ENCODE measurements around the gene TM4SF18.

TM4SF18 gene

DNA sequence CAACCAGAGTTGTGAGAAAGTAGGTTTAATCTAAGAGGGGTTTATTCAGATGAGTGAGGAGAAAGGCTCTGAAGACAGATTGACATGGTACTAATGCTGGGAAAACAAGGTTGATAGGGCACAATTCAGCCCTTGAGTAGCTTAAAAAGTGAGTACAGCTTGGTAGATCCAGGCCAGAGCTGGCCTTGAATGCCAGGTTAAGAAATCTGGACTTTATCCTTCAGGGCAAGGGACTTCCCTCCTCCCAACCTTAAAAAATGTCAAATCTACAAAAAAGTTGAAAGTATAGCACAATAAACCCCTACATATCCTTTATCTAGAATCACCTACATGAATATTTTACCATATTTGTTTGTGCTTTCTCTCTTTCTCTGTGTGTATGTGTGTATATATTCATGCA is 7.9 kb downstream of the TM4SF18 start:
- DNase-seq = no peak

DNA sequence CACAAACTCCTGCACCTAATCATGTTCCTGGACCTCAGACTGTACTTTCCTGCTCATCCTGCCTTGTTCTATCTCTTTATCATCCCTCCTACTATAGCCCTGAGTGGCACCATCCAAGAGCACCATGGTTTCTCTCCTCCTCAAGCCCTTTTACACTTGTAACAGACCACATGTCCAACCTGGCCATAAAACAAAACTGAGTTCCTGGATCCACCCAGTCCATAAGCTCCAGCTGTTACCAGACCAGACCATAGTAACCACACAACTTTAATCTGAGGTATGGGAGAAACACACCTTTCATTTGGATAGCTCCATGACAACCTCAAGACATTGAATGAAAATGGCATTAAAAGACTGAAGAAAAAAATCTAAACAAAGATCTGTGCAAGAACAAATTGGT is 9.1 kb downstream of the TM4SF18 start:
- no peak for DNase-seq

DNA sequence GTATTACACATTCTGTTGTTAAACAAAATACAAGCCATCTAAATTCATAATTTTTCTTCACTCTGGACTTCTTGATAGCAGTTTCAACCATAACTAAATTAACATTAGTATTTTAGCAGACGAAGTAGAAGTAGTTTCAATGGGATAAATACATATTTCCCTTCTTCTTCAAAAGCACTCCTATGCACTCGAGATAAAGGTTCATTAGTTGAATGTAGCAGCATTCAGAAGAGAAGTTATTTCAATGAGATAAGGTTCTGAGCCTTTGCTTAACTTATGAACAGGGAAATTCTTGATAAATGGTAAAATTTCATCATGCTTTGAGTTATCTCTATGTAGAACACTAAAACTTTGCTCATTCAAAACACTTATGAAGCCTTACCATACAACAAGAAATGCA is 11.8 kb downstream of the TM4SF18 start:
- DNase-seq = no peak

DNA sequence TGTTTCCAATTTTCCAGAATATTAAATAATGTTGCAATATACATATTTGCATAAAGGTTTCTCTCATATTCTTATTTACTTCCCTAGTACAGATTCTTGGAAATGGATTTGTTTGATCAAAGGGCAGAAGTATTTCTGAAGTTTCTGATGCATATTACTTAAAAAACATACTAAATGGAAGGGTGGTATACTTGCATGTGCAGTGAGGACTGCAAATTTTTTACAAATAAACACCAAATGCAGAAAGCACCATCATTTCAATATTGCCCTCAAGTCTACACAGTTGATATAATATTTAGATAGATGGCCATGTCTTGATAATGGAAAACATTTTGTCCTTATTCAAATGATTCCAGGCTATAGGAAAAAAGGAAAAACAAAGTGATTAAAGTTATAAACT is 12.3 kb downstream of the TM4SF18 start:
- no peak for DNase-seq

DNA sequence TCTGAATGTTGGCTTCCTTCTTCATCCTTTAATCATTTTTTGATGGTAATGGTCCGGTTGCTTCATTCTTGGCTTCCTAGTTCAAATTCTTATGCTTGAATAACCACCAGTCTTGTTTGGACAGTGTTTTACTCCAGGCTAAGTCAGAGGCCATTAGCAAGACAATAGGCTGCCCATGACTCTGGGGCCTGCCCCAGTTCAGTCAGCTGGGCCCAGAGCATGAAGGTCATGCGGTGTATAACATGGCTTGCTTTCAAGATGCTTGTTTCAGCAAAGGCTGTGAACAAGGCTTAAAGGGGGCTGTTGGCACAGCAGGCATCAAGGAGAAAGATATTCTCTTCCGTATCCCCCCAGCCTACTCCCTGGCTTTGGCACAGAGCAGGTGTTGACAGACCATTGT is 13.7 kb downstream of the TM4SF18 start:
- no peak for DNase-seq

DNA sequence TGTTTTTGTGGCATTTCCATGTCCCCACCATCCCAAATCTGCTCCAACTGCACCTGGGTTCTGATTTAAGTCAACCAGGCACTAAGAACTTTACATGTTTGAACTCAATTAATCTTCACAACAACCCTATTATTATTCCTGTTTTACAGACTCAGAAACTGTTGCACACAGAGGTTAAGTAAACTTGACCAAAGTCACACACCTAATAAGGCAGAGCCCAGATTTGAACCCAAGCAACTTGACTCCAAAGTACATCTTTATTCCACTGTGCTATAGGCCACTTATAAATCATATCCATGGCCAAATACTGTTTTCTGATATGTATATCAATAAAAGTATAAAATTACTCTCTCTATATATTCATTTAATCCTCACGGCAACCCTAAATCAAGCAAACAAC is 16.4 kb downstream of the TM4SF18 start:
- DNase-seq = no peak

DNA sequence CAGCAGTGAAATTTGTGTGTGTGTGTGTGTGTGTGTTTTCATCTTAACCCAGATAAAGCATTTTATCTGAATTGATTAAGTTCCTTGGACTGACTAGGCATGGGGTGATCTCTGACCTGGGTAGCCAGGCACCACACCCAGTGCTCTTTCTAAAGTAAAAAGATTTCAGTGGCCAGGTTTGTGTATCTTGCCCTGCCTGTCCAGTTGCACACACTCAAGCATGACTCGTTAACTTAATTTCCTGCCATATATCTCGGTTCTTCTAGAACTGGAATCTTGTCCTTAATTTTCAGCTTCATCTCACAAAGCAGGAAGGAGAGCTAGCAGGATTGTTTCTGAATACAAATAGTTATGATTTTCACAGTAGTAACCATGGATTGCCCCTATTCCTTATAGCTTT is 17.0 kb downstream of the TM4SF18 start:
- DNase-seq = no peak

DNA sequence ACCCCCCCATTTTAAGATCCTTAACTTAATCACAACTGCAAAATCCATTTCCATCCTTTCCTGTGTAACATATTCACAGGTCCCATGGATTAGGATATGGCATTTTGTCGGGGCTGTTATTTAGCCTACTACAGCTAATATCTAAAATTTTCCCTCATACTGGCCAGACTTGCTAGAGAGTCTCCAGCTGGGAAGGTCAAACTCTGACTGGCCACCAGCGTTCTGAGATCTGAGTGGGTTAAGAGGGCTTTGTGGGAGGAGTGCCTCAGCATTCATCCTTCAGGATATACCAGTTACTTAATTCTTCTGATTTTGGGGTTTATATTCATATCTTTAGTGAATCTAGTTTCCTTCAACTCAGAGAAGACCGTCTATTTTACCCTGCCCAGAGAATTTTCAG is 17.7 kb downstream of the TM4SF18 start:
- DNase-seq = no peak

DNA sequence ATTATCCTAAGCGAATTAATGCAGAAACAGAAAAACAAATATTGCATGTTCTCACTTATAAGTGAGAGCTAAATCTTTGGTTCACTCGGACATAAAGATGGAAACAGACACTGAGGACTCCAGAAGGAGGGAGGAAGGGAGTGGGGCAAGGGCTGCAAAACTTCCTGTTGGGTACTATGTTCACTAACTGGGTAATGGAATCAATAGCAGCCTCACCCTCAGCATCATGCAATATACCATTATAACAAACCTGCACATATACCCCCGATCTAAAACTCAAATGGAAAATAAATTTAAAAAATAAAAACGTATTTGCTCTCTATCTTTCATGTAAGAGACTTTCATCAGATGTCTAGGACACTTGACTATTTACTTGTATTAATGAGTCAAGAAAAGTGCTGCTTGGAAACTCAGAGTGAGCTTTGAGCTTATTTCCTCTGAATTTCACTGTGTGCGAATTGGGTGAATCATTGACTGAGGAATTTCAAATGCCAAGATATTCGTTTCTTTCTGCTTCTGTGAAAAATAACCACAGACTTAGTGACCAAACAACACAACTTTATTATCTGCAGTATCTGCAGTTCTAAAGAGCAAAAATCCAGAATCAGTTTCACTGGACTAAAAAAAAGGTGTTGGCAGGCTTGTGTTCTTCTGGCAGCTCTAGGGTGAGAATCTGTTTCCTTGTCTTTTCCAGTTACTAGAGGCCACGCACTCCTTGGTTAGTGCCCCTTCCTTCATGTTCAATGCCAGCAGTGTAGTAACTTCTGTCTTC is 18.4 kb downstream of the TM4SF18 start:
- DNase-seq = no peak

DNA sequence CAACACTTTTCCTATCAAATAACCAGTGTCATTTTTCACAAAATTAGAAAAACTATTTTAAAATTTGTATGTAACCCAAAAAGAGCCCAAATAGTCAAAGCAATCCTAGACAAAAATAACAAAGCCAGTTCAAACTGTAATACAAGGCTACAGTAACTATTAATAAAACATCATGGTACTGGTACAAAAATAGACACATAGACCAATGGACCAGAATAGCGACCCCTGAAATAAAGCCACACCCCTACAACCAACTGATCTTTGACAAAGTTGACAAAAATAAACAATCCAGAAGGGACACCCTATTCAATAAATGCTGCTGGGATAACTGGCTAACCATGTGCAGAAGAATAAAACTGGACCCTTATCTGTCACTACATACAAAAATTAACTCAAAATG is 19.9 kb downstream of the TM4SF18 start:
- DNase-seq = no peak

DNA sequence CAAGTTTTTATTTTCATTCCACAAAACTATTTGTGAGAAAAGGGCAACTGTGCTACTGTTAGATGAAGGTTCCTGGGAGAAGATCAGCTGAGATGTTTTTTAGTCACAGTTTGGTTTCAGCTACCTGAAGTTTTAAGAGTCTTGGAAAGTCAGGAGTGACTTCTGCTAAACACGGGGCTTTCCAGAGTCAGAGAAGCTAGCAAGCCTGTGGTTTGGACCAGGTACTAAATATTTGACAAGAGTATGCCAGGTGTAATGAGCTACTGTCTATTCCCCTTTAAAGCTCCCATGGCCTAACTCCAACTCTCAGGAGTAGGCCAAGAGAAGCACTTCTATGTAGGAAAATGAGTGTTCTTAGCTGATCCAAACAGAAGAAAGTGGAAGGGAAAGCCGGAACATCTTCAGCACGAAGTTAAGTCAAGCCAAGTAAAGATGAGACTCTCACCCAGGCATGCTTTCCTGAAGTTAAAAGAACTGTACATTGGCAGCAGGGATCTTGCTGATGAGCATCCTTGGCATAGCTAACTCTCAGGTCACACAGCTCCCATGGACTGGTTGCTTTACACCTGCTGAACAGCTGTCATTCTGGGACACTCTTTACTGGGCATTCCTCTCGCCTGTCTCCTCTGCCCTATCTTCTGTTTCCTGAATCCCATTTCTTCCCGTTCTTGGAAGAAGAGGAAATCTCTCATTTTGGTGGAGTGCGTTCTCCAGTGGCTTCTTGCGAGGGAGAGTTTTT is 22.5 kb downstream of the TM4SF18 start:
- no peak for DNase-seq

DNA sequence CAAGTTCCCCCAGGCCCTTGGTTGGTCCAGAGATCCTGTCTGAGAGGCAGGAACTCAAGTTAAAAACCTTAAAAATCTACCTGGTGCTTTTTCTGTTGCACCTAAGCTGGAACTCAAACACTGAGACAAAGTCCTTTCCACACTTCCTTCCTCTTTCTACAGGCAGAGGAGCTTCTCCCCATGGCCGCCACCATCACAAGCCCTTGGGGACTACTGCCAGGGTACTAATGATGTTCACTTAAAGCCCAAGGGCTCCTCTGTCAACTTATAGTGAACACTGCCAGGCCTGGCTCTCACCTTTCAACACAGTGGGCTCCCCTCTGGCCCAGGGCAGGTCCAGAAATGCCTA is 26.0 kb downstream of the TM4SF18 start:
- DNase-seq = no peak

DNA sequence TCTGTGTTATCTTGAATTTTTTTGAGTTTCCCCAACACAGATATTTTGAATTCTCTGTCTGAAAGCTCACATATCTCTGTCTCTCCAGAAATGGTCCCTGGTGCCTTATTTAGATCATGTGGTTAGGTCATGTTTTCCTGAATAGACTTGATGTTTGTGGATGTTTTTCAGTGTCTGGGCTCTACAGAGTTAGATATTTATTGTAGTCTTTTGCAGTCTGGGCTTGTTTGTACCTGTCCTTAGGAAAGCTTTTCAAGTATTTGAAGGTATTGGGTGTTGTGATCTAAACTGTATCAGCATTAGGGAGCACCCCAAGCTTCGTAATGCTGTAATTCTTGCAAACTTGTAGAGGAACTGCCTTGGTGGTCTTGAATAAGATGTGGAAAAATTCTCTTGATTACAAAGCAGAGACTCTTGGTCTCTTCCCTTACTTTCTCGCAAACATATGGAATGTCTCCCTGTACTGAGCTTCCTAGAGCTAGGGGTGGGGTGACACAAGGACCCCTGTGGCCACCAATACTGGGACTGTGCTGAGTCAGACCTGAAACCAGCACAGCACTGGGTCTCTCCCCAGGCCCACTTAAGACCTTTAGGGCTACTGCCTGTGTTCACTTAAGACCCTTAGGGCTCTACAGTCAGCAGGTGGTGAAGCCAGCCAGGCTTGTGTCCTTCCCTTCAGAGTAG is 26.5 kb downstream of the TM4SF18 start:
- no peak for DNase-seq

DNA sequence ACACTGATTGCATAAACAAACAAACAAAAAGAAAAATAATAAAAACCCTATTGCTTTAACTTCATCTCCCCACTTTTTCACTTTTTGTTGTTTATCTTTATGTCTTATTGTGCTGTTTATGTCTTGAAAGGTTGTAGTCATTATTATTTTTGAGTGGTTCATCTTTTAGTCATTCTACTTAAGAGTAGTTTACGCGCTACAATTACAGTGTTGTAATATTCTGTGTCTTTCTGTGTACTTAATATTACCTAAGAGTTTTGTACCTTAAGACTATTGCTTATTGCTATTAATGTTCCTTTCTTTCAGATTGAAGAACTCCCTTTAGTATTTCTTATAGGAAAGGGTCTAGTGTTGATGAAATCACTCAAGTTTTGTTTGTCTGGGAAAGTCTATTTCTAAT is 28.1 kb downstream of the TM4SF18 start:
- no peak for DNase-seq

DNA sequence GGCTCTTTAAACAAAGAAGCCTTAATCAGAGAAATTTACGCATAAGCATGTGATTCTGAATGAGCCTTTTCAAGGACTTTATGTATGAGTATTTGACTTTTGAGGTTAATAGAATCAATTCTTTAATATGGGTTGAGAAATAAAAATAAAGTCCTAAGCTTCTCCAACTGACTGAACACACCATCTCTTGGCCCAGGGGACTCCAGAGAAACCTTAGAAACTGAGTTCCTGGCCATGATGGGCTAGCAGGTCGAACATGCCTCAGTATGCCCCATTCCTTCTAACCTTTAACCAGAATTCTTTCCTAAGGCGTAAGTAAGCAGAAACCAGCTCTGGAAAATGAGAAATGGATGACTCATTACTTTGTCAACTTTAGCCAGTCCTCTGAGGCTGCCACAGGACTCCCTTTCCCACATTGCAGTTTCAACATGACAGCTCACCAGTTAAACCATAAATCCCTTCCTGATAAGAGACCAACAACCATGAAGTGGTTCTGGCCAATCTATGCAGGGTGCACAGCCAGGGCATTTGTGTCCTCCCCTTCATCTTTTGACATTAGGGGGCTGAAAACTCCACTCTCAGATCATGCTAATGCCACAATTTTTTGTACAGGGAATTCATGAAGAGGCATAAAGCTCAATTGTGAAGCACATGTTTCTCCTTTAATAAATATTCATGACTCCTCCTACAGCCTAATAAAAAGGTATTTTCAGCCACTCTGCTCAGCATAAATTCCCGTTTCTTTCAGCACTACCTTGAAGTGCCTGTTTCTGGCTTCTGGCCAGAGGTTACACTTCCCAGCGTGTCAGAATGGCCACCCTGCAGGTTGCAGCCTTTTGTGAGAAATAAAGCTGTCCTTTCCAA is 33.3 kb downstream of the TM4SF18 start:
- no peak for DNase-seq

DNA sequence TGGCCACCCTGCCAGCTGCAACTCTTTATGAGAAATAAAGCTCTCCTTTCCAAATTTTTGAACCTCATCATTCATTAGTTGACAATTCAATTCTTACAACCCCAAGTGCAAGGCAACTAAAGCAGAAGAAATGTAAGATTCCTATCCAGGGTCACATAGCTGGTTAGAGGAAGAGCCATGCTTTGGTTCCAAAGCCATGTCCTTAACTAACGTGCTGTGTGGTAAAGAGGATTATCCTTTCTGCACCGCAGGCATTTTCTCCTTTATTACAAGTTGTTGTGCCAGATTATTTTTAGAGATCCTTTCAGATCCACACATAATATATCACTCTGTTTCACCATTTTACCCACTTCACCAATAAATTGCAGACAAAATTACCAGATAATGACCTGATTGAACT is 36.5 kb downstream of the TM4SF18 start:
- no peak for DNase-seq

DNA sequence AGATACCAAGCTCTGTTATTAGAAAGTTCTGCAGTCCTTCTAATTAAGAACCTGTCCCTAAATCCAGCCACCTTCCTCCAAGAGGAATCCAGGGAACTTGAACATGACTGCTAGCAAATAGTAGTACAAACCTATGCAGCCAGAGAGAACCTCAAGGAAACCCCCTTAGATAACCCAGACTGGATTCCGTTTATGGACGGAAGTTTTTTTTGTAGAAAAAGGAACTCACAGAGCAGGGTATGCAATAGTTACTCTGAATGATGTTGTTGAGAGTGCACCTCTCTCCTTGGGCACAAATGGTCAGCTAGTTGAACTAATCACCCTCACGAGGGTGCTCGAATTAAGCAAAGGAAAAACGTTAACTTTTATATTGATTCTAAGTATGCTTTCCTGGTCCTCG is 40.8 kb downstream of the TM4SF18 start:
- no peak for DNase-seq

DNA sequence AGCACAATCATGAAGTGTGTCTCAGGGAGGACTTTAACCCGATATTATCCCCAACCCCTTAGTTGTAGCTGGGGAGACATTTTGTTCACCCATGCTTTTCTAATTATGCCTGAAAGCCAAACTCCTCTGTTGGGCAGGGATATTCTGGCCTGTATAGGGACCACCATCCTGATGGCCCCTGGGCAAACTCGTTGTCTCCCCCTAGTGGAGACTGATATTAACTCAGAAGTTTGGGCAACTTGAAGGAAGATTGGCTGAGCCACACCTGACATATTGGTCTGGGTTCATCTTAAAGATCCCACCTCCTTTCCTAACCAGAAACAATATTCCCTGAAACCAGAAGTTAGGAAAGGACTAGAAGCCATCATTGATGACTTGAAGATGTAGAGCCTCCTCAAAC is 42.3 kb downstream of the TM4SF18 start:
- no peak for DNase-seq

DNA sequence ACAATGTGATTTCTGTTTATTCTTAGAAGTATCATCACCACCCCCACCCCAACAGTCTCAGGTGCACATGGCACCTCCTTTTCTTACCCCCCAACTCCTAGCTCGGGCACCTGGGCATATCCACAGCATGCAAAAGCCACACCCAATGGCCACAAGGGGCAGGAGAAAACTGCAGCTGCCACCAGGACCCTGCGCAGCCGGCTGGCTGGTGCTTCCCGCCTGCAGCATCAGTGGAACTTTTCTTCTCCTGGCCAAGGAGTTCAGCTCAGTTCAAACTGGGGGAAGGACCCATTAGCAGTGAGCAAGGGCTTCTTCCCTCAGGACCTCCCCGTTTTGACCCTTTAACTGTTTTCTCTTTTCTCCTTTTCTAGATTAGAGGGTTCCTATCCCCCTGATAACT is 44.8 kb downstream of the TM4SF18 start:
- DNase-seq = no peak

DNA sequence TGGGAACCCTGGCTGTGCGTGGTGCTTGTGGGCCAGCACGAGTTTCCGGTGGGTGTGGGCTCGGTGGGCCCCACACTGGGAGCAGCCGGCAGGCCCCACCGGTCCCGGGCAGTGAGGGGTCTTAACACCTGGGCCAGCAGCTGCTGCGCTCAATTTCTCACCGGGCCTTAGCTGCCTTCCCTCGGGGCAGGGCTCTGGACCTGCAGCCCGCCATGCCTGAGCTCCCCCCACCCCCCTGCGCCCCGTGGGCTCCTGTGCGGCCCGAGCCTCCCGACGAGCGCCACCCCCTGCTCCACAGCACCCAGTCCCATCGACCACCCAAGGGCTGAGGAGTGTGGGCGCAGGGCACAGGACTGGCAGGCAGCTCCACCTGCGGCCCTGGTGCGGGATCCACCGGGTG is 49.4 kb downstream of the TM4SF18 start:
- DNase-seq = no peak

DNA sequence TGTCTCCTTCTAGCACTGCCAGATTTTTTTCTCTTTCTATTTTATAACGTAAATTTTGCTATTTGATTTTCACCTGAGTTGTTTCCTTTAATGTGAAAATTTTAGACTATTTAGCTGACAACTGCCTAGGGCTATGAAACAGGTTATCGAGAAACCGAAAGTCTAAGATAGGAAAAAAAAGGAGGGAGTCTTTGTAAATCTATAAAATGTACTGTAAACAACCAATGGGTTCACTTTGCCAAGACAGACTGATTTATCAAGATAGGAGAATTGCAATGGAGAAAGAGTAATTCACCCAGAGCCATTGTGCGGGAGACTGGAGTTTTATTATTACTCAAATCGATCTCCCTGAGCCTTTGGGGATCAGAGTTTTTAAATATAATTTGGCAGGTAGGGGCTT is 50.0 kb downstream of the TM4SF18 start:
- DNase-seq = no peak

DNA sequence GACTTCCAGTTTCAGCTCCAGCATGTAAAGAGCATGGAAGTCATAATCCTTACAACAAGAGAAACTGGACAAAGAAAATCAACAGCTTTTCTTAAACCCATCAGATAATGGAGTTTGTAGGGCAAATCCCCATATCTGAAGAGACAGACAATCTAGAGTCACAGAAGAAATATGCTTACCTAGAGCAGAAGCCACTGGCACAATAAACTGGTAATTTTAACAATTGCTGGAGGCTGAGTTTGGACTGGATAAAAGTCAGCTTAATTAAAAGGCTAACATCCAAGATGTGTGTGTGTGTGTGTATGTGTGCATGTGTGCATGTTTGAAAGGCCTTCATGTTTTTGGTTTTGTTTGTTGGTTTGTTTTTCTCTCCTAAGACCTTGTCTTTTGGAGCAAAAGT is 50.6 kb downstream of the TM4SF18 start:
- DNase-seq = no peak

DNA sequence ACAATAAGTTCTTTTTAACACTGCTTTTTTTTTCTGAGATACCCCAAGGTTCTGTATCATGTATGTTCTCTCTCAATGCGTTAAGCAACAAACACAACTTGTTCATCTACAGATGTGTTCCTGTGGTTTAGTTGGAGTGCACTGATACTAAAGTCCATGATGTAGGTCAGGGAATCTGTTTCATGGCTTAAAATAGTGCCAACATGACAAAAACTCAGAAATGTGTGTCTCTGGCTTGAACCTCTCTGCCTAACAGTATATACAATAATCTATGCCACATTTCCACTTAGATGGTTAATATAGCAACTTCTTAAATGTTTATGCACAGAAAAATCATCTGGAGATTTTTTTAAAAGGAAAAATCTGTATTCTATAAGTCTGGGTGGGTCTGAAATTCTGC is 51.1 kb downstream of the TM4SF18 start:
- no peak for DNase-seq
